Measurements from ENCODE around the gene FAAP20. TPM values are rescaled to one million over a fixed set of nuclear protein-coding genes. Genes with fewer than 3 reads are reported as not detected.

FAAP20 gene
- total and polyA plus RNA-seq, 2 of the 8 experiments (the other 6 are each of a cell fraction or from before 2014, with no cell fraction given) = 58.4 to 99.8 TPM

- TF ChIP-seq MAX (IDR thresholded peaks at IDR 0.05) (no peak), RBBP5 (IDR thresholded peaks at IDR 0.05; ENCODE audit: borderline replicate concordance, low read depth, low read length) (no peak), POLR2A (IDR thresholded peaks at IDR 0.05; ENCODE audit: control extremely low read depth in 1 of 2, low read depth in 2 of 2, low read length in 2 of 2) (no peak), TCF12 (IDR thresholded peaks at IDR 0.05; ENCODE audit: low read depth, low read length) (no peak), NRF1 (IDR thresholded peaks at IDR 0.05; ENCODE audit: low read depth, low read length) (no peak), GTF2F1 (IDR thresholded peaks at IDR 0.05; ENCODE audit: borderline replicate concordance, low read depth, low read length) (no peak)
Measured at GRCh38 chr1:2172551-2173146, 21.9 kb downstream of the FAAP20 start (continued).

All from H1 (cell line).